T-helper 1 cell treated with Interleukin-12 subunit alpha and Interleukin-12 subunit beta and Interleukin-4 antibody, amounts not matched to agents 30 ng/mL and 1 ng/mL, for 36 hours (primary cell): ENCODE results near the gene ECE2. TPM values are rescaled to one million over a fixed set of nuclear protein-coding genes. Genes with fewer than 3 reads are reported as not detected.
"Not testable (repeated sequence)": the region's sequence is repeated elsewhere in the genome, so short reads cannot be mapped to it uniquely, and the experiment has no call there.

ENCODE experiments used
- intact Hi-C: fragments of 100-400 bp; cut with micrococcal nuclease; formaldehyde crosslinking; loops from one replicate; pipeline ENCODE4 v1.15.1; 2024
- total RNA-seq: library from RNA; stranded (reverse); gene quantifications from 2 replicates; pipeline ENCODE4 v1.2.3, GENCODE V29; 2022

Gene ECE2
- total RNA-seq, 1 donor from 2014 or later = not detected

- intact Hi-C loops = loop anchor here (1.0 to 5.0 kb wide), 5 partner anchors 12 to 263 kb away; partner anchors contain the start of genes PSMD2 and VWA5B2
Measured at GRCh38 chr3:184261854-184262763, 13.7 kb upstream of the ECE2 start.

DNA sequence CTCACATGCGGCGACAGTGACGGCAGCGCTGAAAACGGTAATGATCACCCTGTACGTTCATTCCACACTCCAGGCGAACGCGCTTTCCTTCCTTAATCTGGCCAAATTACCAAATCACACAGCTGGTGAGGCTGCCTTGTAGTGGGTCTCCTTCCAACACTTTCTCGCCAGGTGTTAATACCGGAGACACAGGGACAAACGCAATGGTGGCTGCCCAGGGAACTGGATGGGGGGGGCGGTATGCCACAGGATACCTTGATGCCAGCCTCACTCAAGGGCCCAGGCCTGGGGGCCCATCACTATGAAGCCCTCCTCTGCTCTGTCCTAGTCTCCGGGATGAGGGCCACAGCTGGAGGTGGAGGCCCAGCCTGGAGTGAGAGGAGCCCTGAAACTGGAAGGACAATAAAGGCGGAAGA lies 13.1 kb upstream of the ECE2 start:
- intact Hi-C loops = loop anchor here (1.0 to 5.0 kb wide), 3 partner anchors 27 to 37 kb away; partner anchors contain the start of genes PSMD2 and VWA5B2

DNA sequence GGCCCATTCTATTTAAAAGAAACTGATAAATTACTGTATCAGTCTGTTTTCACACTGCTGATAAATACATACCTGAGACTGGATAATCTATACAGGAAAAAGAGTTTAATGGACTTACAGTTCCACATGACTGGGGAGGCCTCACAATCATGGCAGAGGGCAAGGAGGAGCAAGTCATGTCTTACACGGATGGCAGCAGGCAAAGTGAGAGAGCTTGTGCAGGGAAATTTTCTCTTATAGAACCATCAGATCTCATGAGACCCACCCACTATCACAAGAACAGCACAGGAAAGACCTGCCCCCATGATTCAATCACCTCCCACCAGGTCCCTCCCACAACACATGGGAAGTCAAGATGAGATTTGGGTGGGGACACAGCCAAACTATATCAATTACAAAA lies 8.6 kb upstream of the ECE2 start:
- intact Hi-C loops = not testable (repeated sequence)

DNA sequence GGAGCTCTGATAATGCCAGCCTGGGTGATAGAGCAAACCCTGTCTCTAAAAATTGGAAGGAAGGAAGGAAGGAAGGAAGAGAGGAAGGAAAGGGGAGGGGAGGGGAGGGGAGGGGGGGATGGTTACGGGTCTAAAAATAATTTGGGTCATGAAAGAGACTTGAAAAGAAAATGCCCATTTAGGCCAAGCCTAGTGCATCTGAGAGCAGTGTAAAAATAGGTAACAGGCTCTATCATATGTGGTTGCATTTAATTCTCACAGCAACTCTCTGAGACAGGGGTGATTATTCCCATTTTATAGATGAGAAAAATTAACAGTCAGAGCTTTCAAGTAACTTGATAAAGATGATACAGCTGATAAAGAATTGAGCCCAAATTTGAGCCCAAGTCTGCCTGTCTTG lies 3.6 kb upstream of the ECE2 start:
- intact Hi-C loops = no loop called here

- intact Hi-C loops = no loop called here
Measured at GRCh38 chr3:184275381-184275701, 481 bp upstream of the ECE2 start.

- intact Hi-C loops = no loop called here
Measured at GRCh38 chr3:184277366-184277765, 1.5 kb downstream of the ECE2 start.

GRCh38 chr3:184282941-184283340 lies 7.1 kb downstream of the ECE2 start:
- intact Hi-C loops = no loop called here

DNA sequence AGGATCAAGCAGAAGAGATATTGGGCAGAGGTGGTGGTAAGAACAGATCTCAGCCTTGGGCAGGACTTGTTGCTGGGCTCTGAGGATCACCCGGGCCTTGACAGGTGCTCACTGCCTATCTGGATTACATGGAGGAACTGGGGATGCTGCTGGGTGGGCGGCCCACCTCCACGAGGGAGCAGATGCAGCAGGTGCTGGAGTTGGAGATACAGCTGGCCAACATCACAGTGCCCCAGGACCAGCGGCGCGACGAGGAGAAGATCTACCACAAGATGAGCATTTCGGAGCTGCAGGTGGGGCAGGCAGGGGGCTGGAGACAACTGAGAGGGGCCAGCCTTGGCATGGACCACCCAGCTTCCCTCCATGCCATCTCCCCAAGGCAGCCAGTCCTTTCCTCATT lies 7.9 kb downstream of the ECE2 start:
- intact Hi-C loops = no loop called here

- intact Hi-C loops = no loop called here
Measured at GRCh38 chr3:184284696-184285095, 8.9 kb downstream of the ECE2 start.

- intact Hi-C loops = loop anchor here (1.0 to 2.0 kb wide), 8 partner anchors 9 to 394 kb away; partner anchors contain the start of gene ABCC5
Measured at GRCh38 chr3:184289426-184289938, 13.7 kb downstream of the ECE2 start.

DNA sequence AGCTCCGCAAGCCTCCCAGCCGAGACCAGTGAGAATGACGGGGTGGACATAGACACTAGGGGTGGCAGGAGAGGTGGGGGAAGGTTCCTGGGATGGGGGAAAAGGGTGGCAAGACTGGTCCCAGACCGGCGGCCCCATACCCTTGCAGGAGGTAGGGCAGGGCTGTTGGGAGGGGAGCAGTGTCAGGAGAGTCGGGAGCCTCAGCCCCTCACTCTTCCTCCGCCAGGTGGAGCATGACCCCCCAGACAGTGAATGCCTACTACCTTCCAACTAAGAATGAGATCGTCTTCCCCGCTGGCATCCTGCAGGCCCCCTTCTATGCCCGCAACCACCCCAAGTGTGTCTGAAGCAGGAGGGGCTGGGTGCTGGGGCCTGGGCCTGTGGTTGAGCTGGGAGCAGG lies 14.5 kb downstream of the ECE2 start:
- intact Hi-C loops = no loop called here

- intact Hi-C loops = no loop called here
Measured at GRCh38 chr3:184291044-184291737, 15.4 kb downstream of the ECE2 start.

DNA sequence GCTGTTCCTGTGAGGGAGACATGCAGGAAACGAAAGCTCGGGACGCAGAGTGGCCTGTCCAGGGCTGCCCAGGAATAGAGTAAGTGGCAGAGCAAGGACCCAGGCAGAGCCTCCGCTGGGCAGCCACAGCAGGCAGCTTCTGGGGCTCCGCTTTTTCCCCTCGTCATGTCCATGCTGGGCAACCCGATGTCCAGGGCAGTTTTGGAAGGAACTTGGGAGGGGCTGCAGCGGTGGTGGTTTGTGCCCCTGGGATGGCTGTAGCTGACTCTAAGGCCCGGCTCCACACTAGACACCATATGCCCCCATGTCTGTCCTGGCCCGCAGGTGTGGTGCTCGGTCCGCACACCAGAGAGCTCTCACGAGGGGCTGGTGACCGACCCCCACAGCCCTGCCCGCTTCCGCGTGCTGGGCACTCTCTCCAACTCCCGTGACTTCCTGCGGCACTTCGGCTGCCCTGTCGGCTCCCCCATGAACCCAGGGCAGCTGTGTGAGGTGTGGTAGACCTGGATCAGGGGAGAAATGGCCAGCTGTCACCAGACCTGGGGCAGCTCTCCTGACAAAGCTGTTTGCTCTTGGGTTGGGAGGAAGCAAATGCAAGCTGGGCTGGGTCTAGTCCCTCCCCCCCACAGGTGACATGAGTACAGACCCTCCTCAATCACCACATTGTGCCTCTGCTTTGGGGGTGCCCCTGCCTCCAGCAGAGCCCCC lies 16.1 kb downstream of the ECE2 start:
- intact Hi-C loops = no loop called here

DNA sequence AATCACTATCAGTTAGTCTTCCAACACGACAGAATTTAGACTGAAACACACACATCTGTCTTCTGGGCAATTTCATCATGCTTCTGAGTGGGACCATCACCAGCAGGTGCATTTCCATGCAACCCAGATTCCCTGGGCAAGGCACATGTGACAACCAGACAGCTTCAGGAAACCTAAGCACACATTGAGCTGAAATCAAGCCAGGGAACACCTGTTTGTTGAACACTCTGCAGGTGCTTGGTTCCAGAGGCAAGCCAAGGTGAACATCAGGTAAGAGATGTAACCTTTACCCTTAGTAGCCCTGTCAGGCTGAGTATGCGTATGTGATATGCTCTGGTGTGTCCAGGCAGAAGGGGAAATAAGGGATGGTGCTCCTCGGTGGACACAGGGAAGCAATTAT lies 19.9 kb downstream of the ECE2 start:
- intact Hi-C loops = loop anchor here (5.0 kb wide), 4 partner anchors 598 to 1292 kb away; partner anchors contain the start of genes KLHL24, SENP2 and YEATS2

GRCh38 chr3:184296616-184297015 lies 20.8 kb downstream of the ECE2 start:
- intact Hi-C loops = loop anchor here (5.0 kb wide), 4 partner anchors 599 to 1291 kb away; partner anchors contain the start of genes KLHL24, SENP2 and YEATS2

DNA sequence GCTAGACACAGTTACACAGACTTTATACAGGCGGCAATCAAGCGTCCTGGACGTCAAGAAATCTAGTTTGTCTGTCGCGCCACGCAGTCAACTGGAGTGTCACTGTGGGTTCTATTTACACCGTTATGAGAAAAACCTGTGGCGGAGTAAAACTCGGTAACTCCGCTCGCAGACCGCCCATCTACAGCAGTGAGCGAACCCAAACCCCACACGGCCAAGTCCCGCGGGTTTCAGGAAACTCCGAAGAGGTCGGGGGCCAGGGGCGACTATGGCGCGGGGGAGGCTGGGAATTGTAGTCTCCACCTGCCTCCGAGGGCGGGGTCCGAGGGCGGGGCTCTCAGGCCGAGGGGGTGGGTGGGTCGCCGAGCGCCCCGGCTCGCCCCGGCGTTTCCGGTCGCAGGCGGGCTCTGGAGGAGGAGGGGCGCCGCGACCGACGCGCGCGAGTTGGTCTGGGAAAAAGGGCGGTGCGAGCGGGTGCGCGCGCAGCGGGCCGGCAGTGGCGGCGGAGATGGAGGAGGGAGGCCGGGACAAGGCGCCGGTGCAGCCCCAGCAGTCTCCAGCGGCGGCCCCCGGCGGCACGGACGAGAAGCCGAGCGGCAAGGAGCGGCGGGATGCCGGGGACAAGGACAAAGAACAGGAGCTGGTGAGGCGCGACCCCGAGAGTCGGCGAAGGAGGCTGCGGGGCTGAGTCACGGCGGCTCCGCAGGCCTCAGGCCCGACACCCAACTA lies 23.1 kb downstream of the ECE2 start, which contains the start of gene PSMD2:
PSMD2 (plus strand) TSS at position 483 of the 729 bp plus-strand sequence; CDS start at position 509, 26 bp downstream.
- intact Hi-C loops = loop anchor here (1.0 to 5.0 kb wide), 17 partner anchors 10 to 1288 kb away; partner anchors contain the start of genes ABCC5, ABCF3, AP2M1 and EEF1AKMT4

- intact Hi-C loops = loop anchor here (1.0 to 5.0 kb wide), 15 partner anchors 15 to 1288 kb away; partner anchors contain the start of genes ABCC5, ABCF3, AP2M1 and EEF1AKMT4
Measured at GRCh38 chr3:184299488-184300377, 23.9 kb downstream of the ECE2 start.

DNA sequence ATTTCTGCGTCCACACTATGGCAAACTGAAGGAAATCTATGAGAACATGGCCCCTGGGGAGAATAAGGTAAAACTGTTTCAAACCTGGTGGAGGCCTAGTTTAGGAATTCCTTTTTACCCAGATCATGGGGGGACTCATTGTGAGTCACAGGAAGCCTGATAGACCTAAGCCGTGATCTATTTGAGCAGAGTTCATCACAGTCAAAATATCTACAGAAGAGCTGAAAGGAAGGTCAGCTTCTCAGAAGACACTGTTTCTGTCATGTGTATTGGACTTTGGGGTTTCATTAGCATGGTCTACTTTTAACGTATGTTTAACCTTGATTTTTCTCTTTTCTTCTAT lies 24.5 kb downstream of the ECE2 start:
- intact Hi-C loops = no loop called here

DNA sequence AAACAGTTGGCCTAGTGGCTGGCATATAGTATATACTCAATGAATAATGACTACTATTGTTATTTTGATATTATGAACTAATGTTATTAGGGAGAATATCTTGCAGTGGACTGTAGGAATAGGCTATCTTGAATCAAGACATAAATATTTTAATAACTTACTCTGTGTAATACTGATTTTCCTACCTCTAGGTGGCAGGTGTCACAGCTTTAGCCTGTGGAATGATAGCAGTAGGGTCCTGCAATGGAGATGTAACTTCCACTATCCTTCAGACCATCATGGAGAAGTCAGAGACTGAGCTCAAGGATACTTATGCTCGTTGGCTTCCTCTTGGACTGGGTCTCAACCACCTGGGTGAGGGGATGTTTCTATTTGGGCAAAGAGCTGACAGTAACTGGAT lies 29.8 kb downstream of the ECE2 start:
- intact Hi-C loops = no loop called here
